Ishikawa (cell line): ENCODE data around the gene DAO.

Source experiments
- CEBPB ChIP-seq: IDR thresholded peaks from 2 replicates; pipeline ENCODE4 v1.6.1; 2012
- EP300 ChIP-seq: IDR thresholded peaks from 2 replicates; pipeline ENCODE4 v1.6.1; 2012; ENCODE audit warnings: borderline replicate concordance
- ZBTB7A ChIP-seq: IDR thresholded peaks from 2 replicates; pipeline ENCODE4 v1.6.1; 2012; ENCODE audit warnings: low read depth

- no peak for TF ChIP-seq CEBPB
- no peak for TF ChIP-seq ZBTB7A
- TF ChIP-seq EP300 = no peak
Observed at GRCh38 chr12:108896817-108897216, 16.9 kb downstream of the DAO start.
